Measurements from ENCODE around the gene CTNNBL1. TPM values are rescaled to one million over a fixed set of nuclear protein-coding genes. Genes with fewer than 3 reads are reported as not detected.

The CTNNBL1 gene
- total RNA-seq, 1 donor from 2014 or later, result 87.7 TPM

GRCh38 chr20:37919389-37920040 is 225.7 kb downstream of the CTNNBL1 start:
- peaks cover 2% of the 10 kb centered on the region for H3K27me3 Mint-ChIP-seq (ENCODE audit: low read depth)
- peaks cover 38% of the 10 kb centered on the region for H3K4me1 Mint-ChIP-seq
- H3K27ac Mint-ChIP-seq (ENCODE audit: unreplicated experiment), result no peak overlapping the region
- H3K4me3 Mint-ChIP-seq, result no peak overlapping the region
- no peak for TF ChIP-seq CTCF (conservative IDR thresholded peaks at IDR 0.05)
- no peaks in the 10 kb centered on the region for H3K36me3 Mint-ChIP-seq (ENCODE audit: low read depth)
- DNase-seq (ENCODE audit: low read depth, low spot score), result no peak
- H3K9me3 Mint-ChIP-seq, result no peaks in the 10 kb centered on the region

GRCh38 chr20:37920270-37920669 is 226.4 kb downstream of the CTNNBL1 start:
- Mint-ChIP-seq H3K9me3 (no peaks in the 10 kb centered on the region), H3K36me3 (ENCODE audit: low read depth) (no peaks in the 10 kb centered on the region), H3K4me1 (peaks cover 30% of the 10 kb centered on the region), H3K4me3 (no peak overlapping the region), H3K27ac (ENCODE audit: unreplicated experiment) (no peak overlapping the region), H3K27me3 (ENCODE audit: low read depth) (peaks cover 2% of the 10 kb centered on the region)
- DNase-seq (ENCODE audit: low read depth, low spot score), result no peak
- TF ChIP-seq CTCF (conservative IDR thresholded peaks at IDR 0.05), result no peak

- Mint-ChIP-seq H3K9me3 (no peaks in the 10 kb centered on the region), H3K36me3 (ENCODE audit: low read depth) (no peaks in the 10 kb centered on the region), H3K4me3 (no peak overlapping the region), H3K27ac (ENCODE audit: unreplicated experiment) (no peak overlapping the region), H3K27me3 (ENCODE audit: low read depth) (peaks cover 2% of the 10 kb centered on the region), H3K4me1 (peaks cover 26% of the 10 kb centered on the region)
- no peak for DNase-seq (ENCODE audit: low read depth, low spot score)
- TF ChIP-seq CTCF (conservative IDR thresholded peaks at IDR 0.05), result no peak
Measured at GRCh38 chr20:37920679-37921322, 227.0 kb downstream of the CTNNBL1 start.

- DNase-seq (ENCODE audit: low read depth, low spot score), result no peak
- Mint-ChIP-seq H3K4me3 (no peak overlapping the region), H3K9me3 (no peaks in the 10 kb centered on the region), H3K27me3 (ENCODE audit: low read depth) (no peaks in the 10 kb centered on the region), H3K4me1 (peaks cover 20% of the 10 kb centered on the region), H3K27ac (ENCODE audit: unreplicated experiment) (no peak overlapping the region), H3K36me3 (ENCODE audit: low read depth) (no peaks in the 10 kb centered on the region)
- no peak for TF ChIP-seq CTCF (conservative IDR thresholded peaks at IDR 0.05)
Measured at GRCh38 chr20:37921341-37921929, 227.6 kb downstream of the CTNNBL1 start.

Other genes starting within 250 kb of the CTNNBL1 start
- 113 and 119 TPM in 2 replicates for gene NNAT, start 172.8 kb upstream of the CTNNBL1 start, total RNA-seq
- gene BLCAP, start 166.2 kb upstream of the CTNNBL1 start, total RNA-seq, result 43.2 and 44.2 TPM in 2 replicates
- 7.3 and 9.3 TPM in 2 replicates for gene VSTM2L, start 209.1 kb downstream of the CTNNBL1 start, total RNA-seq